HepG2 (cell line): ENCODE data around the gene DBN1. TPM values are rescaled to one million over a fixed set of nuclear protein-coding genes. Genes with fewer than 3 reads are reported as not detected.

Source experiments
- BRF2 ChIP-seq: sonication (generic); formaldehyde crosslinking; IDR thresholded peaks from 2 replicates; pipeline ENCODE4 v1.8.1; 2022; ENCODE audit warnings: mild to moderate bottlenecking, missing genetic modification reagents
- E2F2 ChIP-seq: sonication (generic); formaldehyde crosslinking; IDR thresholded peaks from 2 replicates; pipeline ENCODE4 v1.4.0; 2020; ENCODE audit warnings: missing genetic modification reagents, borderline replicate concordance
- GATAD1 ChIP-seq: IDR thresholded peaks from 2 replicates; pipeline ENCODE4 v1.6.1; 2016; ENCODE audit warnings: missing genetic modification reagents, missing compliant biosample characterization
- HOXA5 ChIP-seq: sonication (generic); formaldehyde crosslinking; IDR thresholded peaks from 2 replicates; pipeline ENCODE4 v1.4.0; 2020; ENCODE audit warnings: missing genetic modification reagents
- KAT8 ChIP-seq: IDR thresholded peaks from 2 replicates; pipeline ENCODE4 v1.6.1; 2016; ENCODE audit warnings: missing genetic modification reagents, missing compliant biosample characterization
- PHF8 ChIP-seq: sonication (generic); formaldehyde crosslinking; IDR thresholded peaks from 2 replicates; pipeline ENCODE4 v1.5.0; 2020; ENCODE audit warnings: missing genetic modification reagents
- PTBP1 ChIP-seq: fragments of 200-400 bp; formaldehyde crosslinking; IDR thresholded peaks from 2 replicates; pipeline ENCODE4 v1.6.1; 2018; ENCODE audit warnings: low read length, low read depth; ENCODE audit not compliant: poor library complexity, severe bottlenecking
- RORA ChIP-seq: sonication (generic); formaldehyde crosslinking; IDR thresholded peaks from 2 replicates; pipeline ENCODE4 v1.5.0; 2020; ENCODE audit warnings: mild to moderate bottlenecking, missing genetic modification reagents, moderate library complexity
- SMAD3 ChIP-seq: sonication (generic); formaldehyde crosslinking; IDR thresholded peaks from 2 replicates; pipeline ENCODE4 v1.4.0; 2020; ENCODE audit warnings: missing genetic modification reagents
- SOX6 ChIP-seq, 2 experiments: fragments of 450-650 bp in 1 of 2; sonication (generic) in 1 of 2; formaldehyde crosslinking in 1 of 2; IDR thresholded peaks; 2 replicates each; pipeline versions ENCODE4 v1.4.0 to v1.6.1; 2017 to 2020; ENCODE audit warnings: antibody characterized with exemption in 1 of 2, mild to moderate bottlenecking in 1 of 2, missing genetic modification reagents in 1 of 2
- TFDP2 ChIP-seq: sonication (generic); formaldehyde crosslinking; IDR thresholded peaks from 2 replicates; pipeline ENCODE4 v1.4.0; 2020; ENCODE audit warnings: missing genetic modification reagents
- ZKSCAN5 ChIP-seq: sonication (generic); formaldehyde crosslinking; IDR thresholded peaks from 2 replicates; pipeline ENCODE4 v1.5.1; 2020; ENCODE audit warnings: mild to moderate bottlenecking, missing genetic modification reagents
- ZNF484 ChIP-seq: sonication (generic); formaldehyde crosslinking; IDR thresholded peaks from 2 replicates; pipeline ENCODE4 v1.5.1; 2020; ENCODE audit warnings: mild to moderate bottlenecking, low read depth, missing genetic modification reagents, borderline replicate concordance
- ZNF563 ChIP-seq: sonication (generic); formaldehyde crosslinking; IDR thresholded peaks from 2 replicates; pipeline ENCODE4 v1.8.0; 2022; ENCODE audit warnings: mild to moderate bottlenecking, moderate library complexity, missing genetic modification reagents
- ZNF780A ChIP-seq: sonication (generic); formaldehyde crosslinking; IDR thresholded peaks from 2 replicates; pipeline ENCODE4 v1.8.0; 2022; ENCODE audit warnings: mild to moderate bottlenecking, missing genetic modification reagents, moderate library complexity
- polyA plus RNA-seq, 8 experiments: library from polyadenylated mRNA; depleted of rRNA in 3 of 8; stranded (reverse) in 7 of 8; unstranded in 1 of 8; fragments of >200 nt; fragmentation: Illumina TruSeq in 4 of 8; extraction: Trizol in 4 of 8; gene quantifications; 2 replicates each; pipeline versions ENCODE4 v1.2.1 to v1.2.3, GENCODE V29; 2011 to 2016; ENCODE audit warnings: low read depth in 4 of 8, missing spikeins in 1 of 8, mixed read lengths in 1 of 8; ENCODE audit not compliant: insufficient read depth in 1 of 8
- total RNA-seq, 5 experiments: library from RNA; depleted of rRNA; stranded (reverse); fragments of >200 nt; fragmentation: Illumina TruSeq; extraction: Trizol; gene quantifications; 2 replicates each; pipeline ENCODE4 v1.2.3, GENCODE V29; 2016; ENCODE audit warnings: low read depth in 1 of 5
- TF ChIP-seq, protein P1 (sequence below): sonication (generic); formaldehyde crosslinking; conservative IDR thresholded peaks from 2 replicates; pipeline ENCODE4 v1.4.0; 2020; ENCODE audit warnings: missing genetic modification reagents
- TF ChIP-seq, protein P2 (sequence below): sonication (generic); formaldehyde crosslinking; IDR thresholded peaks from 2 replicates; pipeline ENCODE4 v1.4.0; 2020; ENCODE audit warnings: missing genetic modification reagents
- TF ChIP-seq, protein P3 (sequence below): sonication (generic); formaldehyde crosslinking; IDR thresholded peaks from 2 replicates; pipeline ENCODE4 v1.4.0; 2020; ENCODE audit warnings: mild to moderate bottlenecking, missing genetic modification reagents

Gene DBN1
- total and polyA plus RNA-seq, 2 of the 13 experiments (the other 11 are each of a cell fraction or from before 2014, with no cell fraction given), result 27.0 to 37.3 TPM

- TF ChIP-seq, protein P1, sequence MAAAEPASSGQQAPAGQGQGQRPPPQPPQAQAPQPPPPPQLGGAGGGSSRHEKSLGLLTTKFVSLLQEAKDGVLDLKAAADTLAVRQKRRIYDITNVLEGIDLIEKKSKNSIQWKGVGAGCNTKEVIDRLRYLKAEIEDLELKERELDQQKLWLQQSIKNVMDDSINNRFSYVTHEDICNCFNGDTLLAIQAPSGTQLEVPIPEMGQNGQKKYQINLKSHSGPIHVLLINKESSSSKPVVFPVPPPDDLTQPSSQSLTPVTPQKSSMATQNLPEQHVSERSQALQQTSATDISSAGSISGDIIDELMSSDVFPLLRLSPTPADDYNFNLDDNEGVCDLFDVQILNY, result no peak
- TF ChIP-seq BRF2 (CRISPR knock-in tag), result no peak
- TF ChIP-seq, protein P2, sequence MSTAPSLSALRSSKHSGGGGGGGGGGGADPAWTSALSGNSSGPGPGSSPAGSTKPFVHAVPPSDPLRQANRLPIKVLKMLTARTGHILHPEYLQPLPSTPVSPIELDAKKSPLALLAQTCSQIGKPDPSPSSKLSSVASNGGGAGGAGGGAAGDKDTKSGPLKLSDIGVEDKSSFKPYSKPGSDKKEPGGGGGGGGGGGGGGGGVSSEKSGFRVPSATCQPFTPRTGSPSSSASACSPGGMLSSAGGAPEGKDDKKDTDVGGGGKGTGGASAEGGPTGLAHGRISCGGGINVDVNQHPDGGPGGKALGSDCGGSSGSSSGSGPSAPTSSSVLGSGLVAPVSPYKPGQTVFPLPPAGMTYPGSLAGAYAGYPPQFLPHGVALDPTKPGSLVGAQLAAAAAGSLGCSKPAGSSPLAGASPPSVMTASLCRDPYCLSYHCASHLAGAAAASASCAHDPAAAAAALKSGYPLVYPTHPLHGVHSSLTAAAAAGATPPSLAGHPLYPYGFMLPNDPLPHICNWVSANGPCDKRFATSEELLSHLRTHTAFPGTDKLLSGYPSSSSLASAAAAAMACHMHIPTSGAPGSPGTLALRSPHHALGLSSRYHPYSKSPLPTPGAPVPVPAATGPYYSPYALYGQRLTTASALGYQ (CRISPR knock-in tag), result peak; percentile 23; the same call in 1 of the 2 replicates
- TF ChIP-seq KAT8 (CRISPR knock-in tag), result 0 out of 2 replicates have a peak, but pooled peaks have one; percentile 45
- 0 out of 2 replicates have a peak, but pooled peaks have one; percentile 23 for TF ChIP-seq ZNF780A (CRISPR knock-in tag)
- no peak for TF ChIP-seq SOX6 (IDR thresholded peaks at IDR 0.05)
- TF ChIP-seq SOX6 (CRISPR knock-in tag; IDR thresholded peaks at IDR 0.05), result 0 out of 2 replicates have a peak, but pooled peaks have one; percentile 20
- peak; percentile 80; the same call in 1 of the 2 replicates for TF ChIP-seq ZNF563 (CRISPR knock-in tag)
- TF ChIP-seq PTBP1, result peak; percentile 38
- TF ChIP-seq GATAD1, result 0 out of 2 replicates have a peak, but pooled peaks have one; percentile 20
- TF ChIP-seq, protein P3, sequence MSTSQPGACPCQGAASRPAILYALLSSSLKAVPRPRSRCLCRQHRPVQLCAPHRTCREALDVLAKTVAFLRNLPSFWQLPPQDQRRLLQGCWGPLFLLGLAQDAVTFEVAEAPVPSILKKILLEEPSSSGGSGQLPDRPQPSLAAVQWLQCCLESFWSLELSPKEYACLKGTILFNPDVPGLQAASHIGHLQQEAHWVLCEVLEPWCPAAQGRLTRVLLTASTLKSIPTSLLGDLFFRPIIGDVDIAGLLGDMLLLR (CRISPR knock-in tag), result peak; percentile 58; the same call in 1 of the 2 replicates
- TF ChIP-seq ZNF484 (CRISPR knock-in tag), result 0 out of 2 replicates have a peak, but pooled peaks have one; percentile 34
- 0 out of 2 replicates have a peak, but pooled peaks have one; percentile 20 for TF ChIP-seq SMAD3 (CRISPR knock-in tag)
- 0 out of 2 replicates have a peak, but pooled peaks have one; percentile 6 for TF ChIP-seq E2F2
- TF ChIP-seq TFDP2, result peak; percentile 42; the same call in 1 of the 2 replicates
- no peak for TF ChIP-seq ZKSCAN5 (CRISPR knock-in tag)
- peak; percentile 53 for TF ChIP-seq PHF8 (CRISPR knock-in tag)
- TF ChIP-seq RORA, result no peak
- peak; percentile 86 for TF ChIP-seq HOXA5 (CRISPR knock-in tag)
These were observed 24.0 kb upstream of the DBN1 start, which contains the start of gene PDLIM7 (continued) for GRCh38 chr5:177497292-177498012.
